Right cardiac atrium (tissue), 5 donors: ENCODE data around the gene ZBTB20. TPM values are rescaled to one million over a fixed set of nuclear protein-coding genes. Genes with fewer than 3 reads are reported as not detected.

Experiments used
- ATAC-seq, 2 donors: fragments of 200-7000 bp; cut with Tn5 transposase; one replicate each; pipeline versions ENCODE4 v1.8.0 to v1.9.1; 2020; ENCODE audit warnings: moderate library complexity in 2 of 2, mild to moderate bottlenecking in 1 of 2
- DNase-seq, 3 donors: peaks; one replicate each; pipeline ENCODE4 v3.0.0-alpha.2; 2020
- H3K27ac ChIP-seq: one replicate; pipeline ENCODE4 v1.5.1; 2013; ENCODE audit warnings: mild to moderate bottlenecking, low read length, control low read depth, moderate library complexity
- H3K27me3 ChIP-seq: one replicate; pipeline ENCODE4 v1.6.1; 2013; ENCODE audit not compliant: control insufficient read depth, insufficient read depth
- H3K4me1 ChIP-seq: one replicate; pipeline ENCODE4 v1.6.1; 2013; ENCODE audit warnings: low read length; ENCODE audit not compliant: control insufficient read depth, insufficient read depth
- H3K4me3 ChIP-seq: one replicate; pipeline ENCODE4 v1.5.1; 2013; ENCODE audit warnings: low read length, control low read depth
- H3K9me3 ChIP-seq: one replicate; pipeline ENCODE4 v1.6.1; 2013; ENCODE audit warnings: low read length; ENCODE audit not compliant: control insufficient read depth
- WGBS: extraction: QIAGEN DNeasy Blood & Tissue Kit; methylation state at CpG from one replicate; pipeline ENCODE4 v1.1.7; 2013; 5-methylcytosine and 5-hydroxymethylcytosine counted together
- intact Hi-C, 4 donors: fragments of 100-400 bp; cut with DNase I; formaldehyde crosslinking; loops; one replicate each; pipeline versions ENCODE4 v1.11.0 to v1.14.0; 2022 to 2023
- polyA plus RNA-seq: library from polyadenylated mRNA; stranded (reverse); fragments of 200-250 nt; gene quantifications from one replicate; pipeline ENCODE4 v1.2.3, GENCODE V29; 2013
- total RNA-seq, 4 donors: library from RNA; stranded (reverse); fragmentation: NEBNext Ultra II Directional; extraction: Animal tissue kit (Norgen Biotek cat#: 25700); gene quantifications; one replicate each; pipeline ENCODE4 v1.2.1, GENCODE V29; 2021
- donor health status: healthy with polysubstance abuse.
- donor health status: DM: no; HTN: yes; CAD: no.
- donor health status: DM: no; HTN: no; CAD: no.
- donor health status: DM: no; HTN: yes; CAD: no; lungs with severe emphysema.
- donor health status: DM: yes; HTN: yes; CAD: no.

Gene ZBTB20
- total and polyA plus RNA-seq, 5 donors: 6.5 to 87.9 (median 75.5) TPM

GRCh38 chr3:114411190-114411668 is 735.9 kb downstream of the ZBTB20 start:
- no peak for DNase-seq
- H3K27ac ChIP-seq: peak overlapping the region; percentile 36
- H3K4me1 ChIP-seq: peaks cover 9% of the 10 kb centered on the region
- H3K4me3 ChIP-seq: no peak overlapping the region
- H3K9me3 ChIP-seq: no peaks in the 10 kb centered on the region
- H3K27me3 ChIP-seq: no peaks in the 10 kb centered on the region
- 54% methylated on average over 3 of the region's 3 CpGs for WGBS
- intact Hi-C loops: no loop called here
- ATAC-seq: peak; percentile 14 to 25

GRCh38 chr3:114408736-114409670 is 738.1 kb downstream of the ZBTB20 start:
- H3K4me3 ChIP-seq: no peak overlapping the region
- H3K9me3 ChIP-seq: no peaks in the 10 kb centered on the region
- no peaks in the 10 kb centered on the region for H3K27me3 ChIP-seq
- H3K4me1 ChIP-seq: peaks cover 12% of the 10 kb centered on the region
- ATAC-seq: peak in 1 of 2 donors; percentile 49
- no peak overlapping the region for H3K27ac ChIP-seq
- intact Hi-C loops: no loop called here
- DNase-seq: peak in 2 of 3 donors; percentile 16 to 59
- WGBS: 63% methylated on average over 17 of the region's 17 CpGs

GRCh38 chr3:114406922-114407321 is 740.2 kb downstream of the ZBTB20 start:
- 83% methylated on average over 3 of the region's 3 CpGs for WGBS
- ATAC-seq (no peak), DNase-seq (no peak)
- Histone ChIP-seq H3K4me3 (no peak overlapping the region), H3K27me3 (no peaks in the 10 kb centered on the region), H3K9me3 (no peaks in the 10 kb centered on the region), H3K27ac (no peak overlapping the region), H3K4me1 (peaks cover 8% of the 10 kb centered on the region)
- intact Hi-C loops: no loop called here

- no peak overlapping the region for H3K27ac ChIP-seq
- no peaks in the 10 kb centered on the region for H3K27me3 ChIP-seq
- H3K4me1 ChIP-seq: peaks cover 8% of the 10 kb centered on the region
- DNase-seq (no peak), ATAC-seq (no peak)
- no peaks in the 10 kb centered on the region for H3K9me3 ChIP-seq
- H3K4me3 ChIP-seq: no peak overlapping the region
- 78% methylated on average over 3 of the region's 3 CpGs for WGBS
- intact Hi-C loops: no loop called here
Measured at GRCh38 chr3:114406286-114406685, 740.8 kb downstream of the ZBTB20 start.

GRCh38 chr3:114405202-114405990 is 741.7 kb downstream of the ZBTB20 start:
- Histone ChIP-seq H3K9me3 (no peaks in the 10 kb centered on the region), H3K27ac (no peak overlapping the region), H3K27me3 (no peaks in the 10 kb centered on the region), H3K4me3 (no peak overlapping the region), H3K4me1 (peaks cover 8% of the 10 kb centered on the region)
- 85% methylated on average over 2 of the region's 2 CpGs for WGBS
- no peak for DNase-seq
- intact Hi-C loops: no loop called here
- ATAC-seq: no peak

- intact Hi-C loops: no loop called here
- peak; percentile 24 to 39 for ATAC-seq
- H3K27ac ChIP-seq: no peak overlapping the region
- H3K4me3 ChIP-seq: no peak overlapping the region
- DNase-seq: no peak
- 74% methylated on average over 6 of the region's 6 CpGs for WGBS
- H3K27me3 ChIP-seq: no peaks in the 10 kb centered on the region
- peaks cover 8% of the 10 kb centered on the region for H3K4me1 ChIP-seq
- no peaks in the 10 kb centered on the region for H3K9me3 ChIP-seq
Measured at GRCh38 chr3:114404590-114404989, 742.5 kb downstream of the ZBTB20 start.

GRCh38 chr3:114402838-114403237 is 744.2 kb downstream of the ZBTB20 start:
- no peak for ATAC-seq
- Histone ChIP-seq H3K27ac (no peak overlapping the region), H3K4me1 (peaks cover 6% of the 10 kb centered on the region), H3K4me3 (no peak overlapping the region), H3K9me3 (no peaks in the 10 kb centered on the region), H3K27me3 (no peaks in the 10 kb centered on the region)
- no peak for DNase-seq
- WGBS: 91% methylated on average over 3 of the region's 3 CpGs
- intact Hi-C loops: no loop called here

- H3K27ac ChIP-seq: no peak overlapping the region
- no peak overlapping the region for H3K4me3 ChIP-seq
- H3K9me3 ChIP-seq: no peaks in the 10 kb centered on the region
- no peaks in the 10 kb centered on the region for H3K27me3 ChIP-seq
- WGBS: 90% methylated on average over 3 of the region's 3 CpGs
- H3K4me1 ChIP-seq: peaks cover 6% of the 10 kb centered on the region
- intact Hi-C loops: no loop called here
- no peak for DNase-seq
- no peak for ATAC-seq
Measured at GRCh38 chr3:114401346-114401745, 745.7 kb downstream of the ZBTB20 start.

GRCh38 chr3:114400371-114400770 is 746.7 kb downstream of the ZBTB20 start:
- ATAC-seq (no peak), DNase-seq (no peak)
- WGBS: 42% methylated on average over 4 of the region's 4 CpGs
- H3K27me3 ChIP-seq: no peaks in the 10 kb centered on the region
- H3K4me3 ChIP-seq: no peak overlapping the region
- no peaks in the 10 kb centered on the region for H3K9me3 ChIP-seq
- H3K4me1 ChIP-seq: peaks cover 6% of the 10 kb centered on the region
- H3K27ac ChIP-seq: no peak overlapping the region
- intact Hi-C loops: no loop called here

GRCh38 chr3:114394551-114394950 is 752.5 kb downstream of the ZBTB20 start:
- H3K9me3 ChIP-seq: no peaks in the 10 kb centered on the region
- no peaks in the 10 kb centered on the region for H3K27me3 ChIP-seq
- intact Hi-C loops: no loop called here
- no peak overlapping the region for H3K4me3 ChIP-seq
- no peak for DNase-seq
- H3K4me1 ChIP-seq: no peaks in the 10 kb centered on the region
- ATAC-seq: peak; percentile 26 to 33
- 44% methylated on average over 2 of the region's 2 CpGs for WGBS
- H3K27ac ChIP-seq: no peak overlapping the region
